ENCODE measurements around the gene C16orf92. TPM values are rescaled to one million over a fixed set of nuclear protein-coding genes. Genes with fewer than 3 reads are reported as not detected.

C16orf92 gene
- total and polyA plus RNA-seq, 2 experiments from 2014 or later = 0.34 TPM; not detected in 1

DNA sequence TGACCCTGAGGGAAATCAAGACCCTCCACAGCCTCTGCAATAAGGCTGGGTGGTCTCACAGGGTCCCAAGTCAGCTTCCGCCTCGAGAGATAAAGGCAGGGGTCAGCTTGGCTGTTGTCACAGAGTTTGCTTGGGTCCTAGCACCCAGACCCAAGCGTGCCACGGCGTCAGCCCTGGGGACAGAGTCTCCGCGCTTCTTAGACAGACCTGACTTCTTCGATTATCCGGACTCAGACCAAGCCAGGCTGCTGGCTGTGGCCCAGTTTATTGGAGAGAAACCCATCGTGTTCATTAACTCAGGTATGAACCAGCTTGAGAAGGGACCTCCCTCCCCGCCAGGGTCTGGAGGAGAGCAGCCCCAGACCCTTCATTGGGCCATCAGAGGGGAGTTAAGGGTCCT is 588 bp downstream of the C16orf92 start:
- no peak overlapping the region for H3K27ac ChIP-seq (ENCODE audit: low read depth)
- DNase-seq (ENCODE audit: low spot score) = no peak
- Mint-ChIP-seq H3K4me1 (peaks cover 13% of the 10 kb centered on the region), H3K27me3 (ENCODE audit: insufficient read depth, low read depth, poor library complexity) (peaks cover 12% of the 10 kb centered on the region), H3K27ac (no peak overlapping the region), H3K4me3 (no peak overlapping the region), H3K36me3 (ENCODE audit: low read depth) (peaks cover 3% of the 10 kb centered on the region; the same call in 2 of the 3 replicates), H3K9me3 (no peaks in the 10 kb centered on the region; the same call in 2 of the 3 replicates)
- no peak for ATAC-seq
- no peaks in the 10 kb centered on the region; the same call in 1 of the 2 replicates for H3K4me1 ChIP-seq (ENCODE audit: insufficient read depth)
- H3K36me3 ChIP-seq (ENCODE audit: insufficient read depth) = no peaks in the 10 kb centered on the region
- H3K27me3 ChIP-seq (ENCODE audit: insufficient read depth) = no peaks in the 10 kb centered on the region
- no peak for TF ChIP-seq ZNF114 (CRISPR knock-in tag; IDR thresholded peaks at IDR 0.05)
- TF ChIP-seq NANOG (IDR thresholded peaks at IDR 0.05; ENCODE audit: borderline replicate concordance) = no peak
- TF ChIP-seq JUNB (IDR thresholded peaks at IDR 0.05; ENCODE audit: unreplicated experiment) = no peak
- TF ChIP-seq, protein P1, sequence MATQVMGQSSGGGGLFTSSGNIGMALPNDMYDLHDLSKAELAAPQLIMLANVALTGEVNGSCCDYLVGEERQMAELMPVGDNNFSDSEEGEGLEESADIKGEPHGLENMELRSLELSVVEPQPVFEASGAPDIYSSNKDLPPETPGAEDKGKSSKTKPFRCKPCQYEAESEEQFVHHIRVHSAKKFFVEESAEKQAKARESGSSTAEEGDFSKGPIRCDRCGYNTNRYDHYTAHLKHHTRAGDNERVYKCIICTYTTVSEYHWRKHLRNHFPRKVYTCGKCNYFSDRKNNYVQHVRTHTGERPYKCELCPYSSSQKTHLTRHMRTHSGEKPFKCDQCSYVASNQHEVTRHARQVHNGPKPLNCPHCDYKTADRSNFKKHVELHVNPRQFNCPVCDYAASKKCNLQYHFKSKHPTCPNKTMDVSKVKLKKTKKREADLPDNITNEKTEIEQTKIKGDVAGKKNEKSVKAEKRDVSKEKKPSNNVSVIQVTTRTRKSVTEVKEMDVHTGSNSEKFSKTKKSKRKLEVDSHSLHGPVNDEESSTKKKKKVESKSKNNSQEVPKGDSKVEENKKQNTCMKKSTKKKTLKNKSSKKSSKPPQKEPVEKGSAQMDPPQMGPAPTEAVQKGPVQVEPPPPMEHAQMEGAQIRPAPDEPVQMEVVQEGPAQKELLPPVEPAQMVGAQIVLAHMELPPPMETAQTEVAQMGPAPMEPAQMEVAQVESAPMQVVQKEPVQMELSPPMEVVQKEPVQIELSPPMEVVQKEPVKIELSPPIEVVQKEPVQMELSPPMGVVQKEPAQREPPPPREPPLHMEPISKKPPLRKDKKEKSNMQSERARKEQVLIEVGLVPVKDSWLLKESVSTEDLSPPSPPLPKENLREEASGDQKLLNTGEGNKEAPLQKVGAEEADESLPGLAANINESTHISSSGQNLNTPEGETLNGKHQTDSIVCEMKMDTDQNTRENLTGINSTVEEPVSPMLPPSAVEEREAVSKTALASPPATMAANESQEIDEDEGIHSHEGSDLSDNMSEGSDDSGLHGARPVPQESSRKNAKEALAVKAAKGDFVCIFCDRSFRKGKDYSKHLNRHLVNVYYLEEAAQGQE (IDR thresholded peaks at IDR 0.05; ENCODE audit: unreplicated experiment) = no peak
- no peak for TF ChIP-seq CREB1 (CRISPR knock-in tag; IDR thresholded peaks at IDR 0.05; ENCODE audit: low read depth)
- TF ChIP-seq POLR2AphosphoS5 (IDR thresholded peaks at IDR 0.05; ENCODE audit: low read depth) = no peak
- no peak for TF ChIP-seq ZNF331 (CRISPR knock-in tag; IDR thresholded peaks at IDR 0.05; ENCODE audit: low read depth)
- H3K79me2 ChIP-seq (replicated peaks; ENCODE audit: insufficient read depth) = no peaks in the 10 kb centered on the region
- no peak overlapping the region for H3K4me2 ChIP-seq
- H4K20me1 ChIP-seq (replicated peaks; ENCODE audit: insufficient read depth) = no peaks in the 10 kb centered on the region; the same call in 1 of the 2 replicates
- no peaks in the 10 kb centered on the region for H3K9me2 ChIP-seq (ENCODE audit: insufficient read depth)
- no peak overlapping the region for H3K4me3 ChIP-seq
- no peak overlapping the region for H2AFZ ChIP-seq
- H3F3A ChIP-seq (replicated peaks; ENCODE audit: low read depth) = 0 out of 2 replicates have a peak, but pooled peaks cover 4% of the 10 kb centered on the region

DNA sequence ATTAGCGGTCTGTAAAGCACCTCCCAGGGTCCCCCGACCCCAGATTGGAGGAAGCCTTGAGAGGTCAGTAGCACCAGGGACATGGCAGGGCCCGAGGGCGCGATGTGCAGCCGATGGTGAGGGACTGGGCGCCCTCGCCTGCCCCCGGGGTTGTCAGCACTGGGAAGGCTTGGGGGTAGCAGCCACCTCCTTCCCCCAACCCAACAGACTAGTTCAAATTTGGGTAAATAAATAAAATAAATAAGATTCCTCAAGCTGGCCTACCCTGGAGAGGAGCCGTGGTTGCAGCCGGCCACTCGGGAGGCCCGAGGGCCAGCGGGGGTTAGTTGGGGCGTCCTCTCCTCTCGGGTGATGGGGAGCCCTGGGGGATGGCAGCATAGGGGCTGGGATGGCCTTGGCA is 1.5 kb downstream of the C16orf92 start:
- H3F3A ChIP-seq (replicated peaks; ENCODE audit: low read depth) = 0 out of 2 replicates have a peak, but pooled peaks cover 8% of the 10 kb centered on the region
- H3K27ac ChIP-seq (ENCODE audit: low read depth) = no peak overlapping the region
- Mint-ChIP-seq H3K27ac (no peak overlapping the region), H3K36me3 (ENCODE audit: low read depth) (peaks cover 3% of the 10 kb centered on the region; the same call in 2 of the 3 replicates), H3K9me3 (no peaks in the 10 kb centered on the region; the same call in 2 of the 3 replicates), H3K27me3 (ENCODE audit: insufficient read depth, low read depth, poor library complexity) (peaks cover 11% of the 10 kb centered on the region), H3K4me3 (no peak overlapping the region), H3K4me1 (peaks cover 20% of the 10 kb centered on the region)
- H3K27me3 ChIP-seq (ENCODE audit: insufficient read depth) = no peaks in the 10 kb centered on the region
- no peaks in the 10 kb centered on the region for H3K79me2 ChIP-seq (replicated peaks; ENCODE audit: insufficient read depth)
- H2AFZ ChIP-seq = no peak overlapping the region
- H3K4me1 ChIP-seq (ENCODE audit: insufficient read depth) = peaks cover 8% of the 10 kb centered on the region; the same call in 1 of the 2 replicates
- no peak for ATAC-seq
- no peak for DNase-seq (ENCODE audit: low spot score)
- H3K9me2 ChIP-seq (ENCODE audit: insufficient read depth) = no peaks in the 10 kb centered on the region
- H3K4me2 ChIP-seq = no peak overlapping the region
- no peak for TF ChIP-seq POLR2AphosphoS5 (IDR thresholded peaks at IDR 0.05; ENCODE audit: low read depth)
- TF ChIP-seq ZNF331 (CRISPR knock-in tag; IDR thresholded peaks at IDR 0.05; ENCODE audit: low read depth) = no peak
- TF ChIP-seq ZNF114 (CRISPR knock-in tag; IDR thresholded peaks at IDR 0.05) = no peak
- no peaks in the 10 kb centered on the region; the same call in 1 of the 2 replicates for H4K20me1 ChIP-seq (replicated peaks; ENCODE audit: insufficient read depth)
- no peak overlapping the region for H3K4me3 ChIP-seq
- no peaks in the 10 kb centered on the region for H3K36me3 ChIP-seq (ENCODE audit: insufficient read depth)
